HEK293 (cell line): ENCODE results near the gene PRDM11.

Experiments
- CTCF ChIA-PET: fragments of 350-600 bp; formaldehyde crosslinking; extraction: SDS; loops from one replicate; lab custom pipeline; 2021; ENCODE audit warnings: antibody characterized with exemption; lab: Yijun Ruan, JAX
- POLR2A ChIA-PET: fragments of 300-600 bp; formaldehyde crosslinking; extraction: SDS; loops from one replicate; lab custom pipeline; 2020; ENCODE audit warnings: antibody characterized with exemption, inconsistent platforms; lab: Yijun Ruan, JAX
- H3K27ac ChIP-seq: fragments of 200-500 bp; sonication (Bioruptor generic); 2 replicates; pipeline ENCODE4 v1.5.1; 2014; ENCODE audit warnings: low read depth, low read length, control low read depth, inconsistent platforms; ENCODE audit errors: extremely low read depth
- H3K36me3 ChIP-seq, 2 experiments: fragments of 200-500 bp in 1 of 2; sonication (Bioruptor generic) in 1 of 2; 1 replicate in 1 of 2; 2 replicates in 1 of 2; pipeline ENCODE4 v1.5.1; 2014 to 2017; ENCODE audit warnings: inconsistent platforms in 2 of 2, low read length in 2 of 2; ENCODE audit not compliant: control insufficient read depth in 2 of 2, insufficient read depth in 1 of 2
- H3K4me1 ChIP-seq: fragments of 200-500 bp; sonication (Bioruptor generic); 2 replicates; pipeline ENCODE4 v1.5.1; 2014; ENCODE audit warnings: mild to moderate bottlenecking, low read length, inconsistent platforms; ENCODE audit not compliant: control insufficient read depth, insufficient read depth
- H3K4me3 ChIP-seq: 2 replicates; pipeline ENCODE4 v1.5.1; 2011; ENCODE audit warnings: low read depth, mild to moderate bottlenecking, control low read depth, low read length, moderate library complexity
- H3K9me3 ChIP-seq: fragments of 200-500 bp; sonication (Bioruptor generic); 2 replicates; pipeline ENCODE4 v1.5.1; 2014; ENCODE audit warnings: low read depth, low read length, inconsistent platforms; ENCODE audit not compliant: control insufficient read depth, insufficient read depth
- KLF9 ChIP-seq: fragments of 450-650 bp; formaldehyde crosslinking; IDR thresholded peaks from 2 replicates; pipeline ENCODE4 v1.5.1; 2016; ENCODE audit warnings: missing biosample characterization, missing genetic modification characterization, low read depth
- PBX3 ChIP-seq: sonication (generic); formaldehyde crosslinking; IDR thresholded peaks from 2 replicates; pipeline ENCODE4 v1.8.1; 2022; ENCODE audit warnings: mild to moderate bottlenecking, moderate library complexity, missing genetic modification reagents
- ZBTB1 ChIP-seq: fragments of 450-650 bp; formaldehyde crosslinking; IDR thresholded peaks from 2 replicates; pipeline ENCODE4 v1.5.1; 2016; ENCODE audit warnings: missing biosample characterization, missing genetic modification characterization
- ZBTB44 ChIP-seq: fragments of 450-650 bp; IDR thresholded peaks from 2 replicates; pipeline ENCODE4 v1.5.1; 2018; ENCODE audit warnings: missing biosample characterization, mild to moderate bottlenecking, missing genetic modification characterization
- ZIC2 ChIP-seq: fragments of 450-650 bp; formaldehyde crosslinking; IDR thresholded peaks from 2 replicates; pipeline ENCODE4 v1.5.1; 2016; ENCODE audit warnings: missing biosample characterization, missing genetic modification characterization
- ZNF114 ChIP-seq: fragments of 450-650 bp; formaldehyde crosslinking; IDR thresholded peaks from 2 replicates; pipeline ENCODE4 v1.5.0; 2017; ENCODE audit warnings: missing biosample characterization, missing genetic modification characterization
- ZNF23 ChIP-seq: fragments of 450-650 bp; formaldehyde crosslinking; IDR thresholded peaks from 2 replicates; pipeline ENCODE4 v1.5.1; 2016; ENCODE audit warnings: missing biosample characterization, missing genetic modification characterization, borderline replicate concordance
- ZNF404 ChIP-seq: fragments of 450-650 bp; formaldehyde crosslinking; IDR thresholded peaks from 2 replicates; pipeline ENCODE4 v1.5.1; 2017; ENCODE audit warnings: missing biosample characterization, missing genetic modification characterization
- ZNF518A ChIP-seq: fragments of 450-650 bp; formaldehyde crosslinking; conservative IDR thresholded peaks from 2 replicates; pipeline ENCODE4 v1.5.1; 2016; ENCODE audit warnings: low read depth, missing biosample characterization, missing genetic modification characterization
- ZNF555 ChIP-seq: fragments of 450-650 bp; formaldehyde crosslinking; conservative IDR thresholded peaks from 2 replicates; pipeline ENCODE4 v1.5.1; 2017; ENCODE audit warnings: missing biosample characterization, mild to moderate bottlenecking, missing genetic modification characterization, inconsistent platforms
- ZNF560 ChIP-seq: fragments of 450-650 bp; formaldehyde crosslinking; IDR thresholded peaks from 2 replicates; pipeline ENCODE4 v1.5.1; 2017; ENCODE audit warnings: missing biosample characterization, missing genetic modification characterization, borderline replicate concordance
- ZNF707 ChIP-seq: fragments of 450-650 bp; formaldehyde crosslinking; IDR thresholded peaks from 2 replicates; pipeline ENCODE4 v1.5.1; 2016; ENCODE audit warnings: missing biosample characterization, missing genetic modification characterization
- ZSCAN5A ChIP-seq: fragments of 450-650 bp; formaldehyde crosslinking; IDR thresholded peaks from 2 replicates; pipeline ENCODE4 v1.5.1; 2016; ENCODE audit warnings: missing biosample characterization, missing genetic modification characterization

PRDM11 gene

GRCh38 chr11:45275828-45276227 lies 129.4 kb downstream of the PRDM11 start (continued):
- TF ChIP-seq ZNF518A (tag by site-specific recombination) (no peak), KLF9 (no peak), ZNF114 (tag by site-specific recombination) (no peak)

- POLR2A ChIA-PET, result no interaction called here
- H3K36me3 ChIP-seq, result no peaks in the 10 kb centered on the region
- H3K27ac ChIP-seq, result no peak overlapping the region
- H3K4me1 ChIP-seq, result no peaks in the 10 kb centered on the region
- CTCF ChIA-PET, result interaction anchor here (0.6 kb wide), 1 partner anchor 175 kb away, joined by 3 read pairs; no protein-coding TSS in a partner anchor
- no peak overlapping the region for H3K4me3 ChIP-seq
- TF ChIP-seq ZBTB1 (tag by site-specific recombination), result no peak
- no peak for TF ChIP-seq ZNF404 (tag by site-specific recombination)
- TF ChIP-seq PBX3 (CRISPR knock-in tag), result no peak
- no peak for TF ChIP-seq ZNF560 (tag by site-specific recombination)
- TF ChIP-seq ZNF555 (tag by site-specific recombination), result no peak
- TF ChIP-seq ZSCAN5A (tag by site-specific recombination), result no peak
- no peak for TF ChIP-seq ZNF518A (tag by site-specific recombination)
- TF ChIP-seq, all 188 proteins: peak for 0
- H3K9me3 ChIP-seq, result no peaks in the 10 kb centered on the region
These were observed 132.3 kb downstream of the PRDM11 start for GRCh38 chr11:45278714-45279113.

- no peak for TF ChIP-seq ZBTB44
- TF ChIP-seq ZNF707, result peak; percentile 76
- TF ChIP-seq ZNF23 (tag by site-specific recombination), result no peak
- no peak for TF ChIP-seq ZIC2 (tag by site-specific recombination)
- Histone ChIP-seq H3K4me3 (no peak overlapping the region), H3K36me3 (no peaks in the 10 kb centered on the region), H3K4me1 (no peaks in the 10 kb centered on the region), H3K9me3 (no peaks in the 10 kb centered on the region), H3K27ac (no peak overlapping the region)
- CTCF ChIA-PET, result no interaction called here
- POLR2A ChIA-PET, result no interaction called here
These were observed 133.2 kb downstream of the PRDM11 start for GRCh38 chr11:45279645-45280044.
